PC-3 (cell line): Measurements from ENCODE around the gene MAP1B. TPM values are rescaled to one million over a fixed set of nuclear protein-coding genes. Genes with fewer than 3 reads are reported as not detected.

ENCODE experiments used
- ATAC-seq: fragments of 200-7000 bp; cut with Tn5 transposase; 2 replicates; pipeline ENCODE4 v1.9.1; 2020; ENCODE audit warnings: mild to moderate bottlenecking, moderate library complexity
- BruUV-seq: library from RNA; stranded (reverse); fragments of 400-500 nt; replicated peaks from 2 replicates; lab custom pipeline; 2021; lab: Mats Ljungman, UMichigan
- CTCF ChIA-PET: fragments of 300-600 bp; sonication (Branson Sonifier 250); formaldehyde crosslinking; loops from one replicate; lab custom pipeline; 2022; ENCODE audit warnings: antibody characterized with exemption; lab: Charles Lee
- POLR2A ChIA-PET: fragments of 300-600 bp; sonication (Branson Sonifier 250); formaldehyde crosslinking; loops from one replicate; lab custom pipeline; 2022; ENCODE audit warnings: antibody characterized with exemption; ENCODE audit not compliant: unreplicated experiment; lab: Charles Lee
- DNase-seq: peaks from one replicate; pipeline ENCODE4 v3.0.0-alpha.2; 2015
- H2AFZ ChIP-seq: fragments of 300-600 bp; sonication (generic); 2 replicates; pipeline ENCODE4 v1.6.0; 2016; ENCODE audit warnings: antibody characterized with exemption, low read length
- H3F3A ChIP-seq: fragments of 300-600 bp; sonication (generic); one replicate; pipeline ENCODE4 v1.6.0; 2017; ENCODE audit warnings: antibody characterized with exemption, low read length, control low read depth, mild to moderate bottlenecking; ENCODE audit not compliant: unreplicated experiment
- H3K27ac ChIP-seq: fragments of 300-600 bp; sonication (generic); 2 replicates; pipeline ENCODE4 v1.5.1; 2016; ENCODE audit warnings: mild to moderate bottlenecking, low read length
- H3K27me3 ChIP-seq: fragments of 300-600 bp; sonication (generic); 2 replicates; pipeline ENCODE4 v1.6.1; 2016; ENCODE audit warnings: low read length, mixed read lengths
- H3K36me3 ChIP-seq: fragments of 300-600 bp; sonication (generic); 2 replicates; pipeline ENCODE4 v1.6.1; 2016; ENCODE audit warnings: low read depth, mixed run types, low read length, mixed read lengths
- H3K4me1 ChIP-seq: fragments of 300-600 bp; sonication (generic); 2 replicates; pipeline ENCODE4 v1.5.1; 2016; ENCODE audit warnings: low read length; ENCODE audit not compliant: insufficient read depth
- H3K4me2 ChIP-seq: fragments of 300-600 bp; sonication (generic); 2 replicates; pipeline ENCODE4 v1.6.0; 2016; ENCODE audit warnings: low read length
- H3K4me3 ChIP-seq: fragments of 300-600 bp; sonication (generic); 2 replicates; pipeline ENCODE4 v1.5.1; 2016; ENCODE audit warnings: mild to moderate bottlenecking, low read length, mixed read lengths
- H3K79me2 ChIP-seq: fragments of 300-600 bp; sonication (generic); 2 replicates; pipeline ENCODE4 v1.6.1; 2017; ENCODE audit warnings: low read length, mixed read lengths
- H3K9ac ChIP-seq: fragments of 300-600 bp; sonication (generic); 2 replicates; pipeline ENCODE4 v1.6.0; 2016; ENCODE audit warnings: mild to moderate bottlenecking, low read length
- H3K9me2 ChIP-seq: fragments of 300-600 bp; sonication (generic); replicated peaks from 2 replicates; pipeline ENCODE4 v1.6.1; 2016; ENCODE audit warnings: mixed run types, low read length, mixed read lengths
- H3K9me3 ChIP-seq: fragments of 300-600 bp; sonication (generic); 2 replicates; pipeline ENCODE4 v1.6.1; 2016; ENCODE audit warnings: low read length, mixed read lengths
- H4K20me1 ChIP-seq: fragments of 300-600 bp; sonication (generic); 2 replicates; pipeline ENCODE4 v1.6.1; 2016; ENCODE audit warnings: low read length, mixed read lengths
- EZH2 ChIP-seq: fragments of 300-600 bp; sonication (generic); IDR thresholded peaks from one replicate; pipeline ENCODE4 v1.6.1; 2017; ENCODE audit warnings: antibody characterized with exemption, mild to moderate bottlenecking, low read length; ENCODE audit not compliant: unreplicated experiment
- EZH2phosphoT487 ChIP-seq: fragments of 300-600 bp; sonication (generic); IDR thresholded peaks from 2 replicates; pipeline ENCODE4 v1.6.1; 2018; ENCODE audit warnings: mild to moderate bottlenecking, antibody characterized with exemption, low read length, borderline replicate concordance
- intact Hi-C: fragments of 100-400 bp; cut with micrococcal nuclease; formaldehyde crosslinking; loops from 2 replicates; pipeline ENCODE4 v1.9.0; 2023
- total RNA-seq: library from RNA; depleted of rRNA; stranded (reverse); fragments of >200 nt; gene quantifications from 2 replicates; pipeline ENCODE4 v1.2.3, GENCODE V29; 2014
- TF ChIP-seq, protein P1 (sequence below): fragments of 300-600 bp; sonication (generic); conservative IDR thresholded peaks from 2 replicates; pipeline ENCODE4 v1.5.1; 2017; ENCODE audit warnings: antibody characterized with exemption, low read depth, mild to moderate bottlenecking, low read length

The MAP1B gene
- total RNA-seq, 1 experiment from 2014 or later, result 12.8 TPM

- H3K27me3 ChIP-seq, result no peaks in the 10 kb centered on the region
- TF ChIP-seq EZH2phosphoT487, result no peak
- TF ChIP-seq, protein P1, sequence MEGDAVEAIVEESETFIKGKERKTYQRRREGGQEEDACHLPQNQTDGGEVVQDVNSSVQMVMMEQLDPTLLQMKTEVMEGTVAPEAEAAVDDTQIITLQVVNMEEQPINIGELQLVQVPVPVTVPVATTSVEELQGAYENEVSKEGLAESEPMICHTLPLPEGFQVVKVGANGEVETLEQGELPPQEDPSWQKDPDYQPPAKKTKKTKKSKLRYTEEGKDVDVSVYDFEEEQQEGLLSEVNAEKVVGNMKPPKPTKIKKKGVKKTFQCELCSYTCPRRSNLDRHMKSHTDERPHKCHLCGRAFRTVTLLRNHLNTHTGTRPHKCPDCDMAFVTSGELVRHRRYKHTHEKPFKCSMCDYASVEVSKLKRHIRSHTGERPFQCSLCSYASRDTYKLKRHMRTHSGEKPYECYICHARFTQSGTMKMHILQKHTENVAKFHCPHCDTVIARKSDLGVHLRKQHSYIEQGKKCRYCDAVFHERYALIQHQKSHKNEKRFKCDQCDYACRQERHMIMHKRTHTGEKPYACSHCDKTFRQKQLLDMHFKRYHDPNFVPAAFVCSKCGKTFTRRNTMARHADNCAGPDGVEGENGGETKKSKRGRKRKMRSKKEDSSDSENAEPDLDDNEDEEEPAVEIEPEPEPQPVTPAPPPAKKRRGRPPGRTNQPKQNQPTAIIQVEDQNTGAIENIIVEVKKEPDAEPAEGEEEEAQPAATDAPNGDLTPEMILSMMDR, result no peak
- TF ChIP-seq EZH2, result no peak
- H3F3A ChIP-seq, result no peaks in the 10 kb centered on the region
- ATAC-seq (no peak), DNase-seq (no peak)
- POLR2A ChIA-PET, result no interaction called here
- H3K4me1 ChIP-seq, result no peaks in the 10 kb centered on the region
- intact Hi-C loops, result no loop called here
- H4K20me1 ChIP-seq, result no peaks in the 10 kb centered on the region
- H3K27ac ChIP-seq, result no peak overlapping the region
- no peak overlapping the region for H3K4me2 ChIP-seq
- H3K9me3 ChIP-seq, result no peaks in the 10 kb centered on the region
- H3K9me2 ChIP-seq, result no peaks in the 10 kb centered on the region
- CTCF ChIA-PET, result no interaction called here
- no peak overlapping the region for H2AFZ ChIP-seq
- H3K79me2 ChIP-seq, result no peaks in the 10 kb centered on the region
- no peaks in the 10 kb centered on the region for H3K36me3 ChIP-seq
- H3K9ac ChIP-seq, result no peak overlapping the region
- BruUV-seq, result no TSS peak
- no peak overlapping the region for H3K4me3 ChIP-seq
Measured at GRCh38 chr5:72185496-72186329, 78.4 kb downstream of the MAP1B start.

- no TSS peak for BruUV-seq
- Histone ChIP-seq H3K36me3 (no peaks in the 10 kb centered on the region), H3K4me2 (no peak overlapping the region), H3K9me3 (no peaks in the 10 kb centered on the region), H4K20me1 (no peaks in the 10 kb centered on the region), H3K9ac (no peak overlapping the region), H3F3A (no peaks in the 10 kb centered on the region), H3K4me1 (no peaks in the 10 kb centered on the region), H3K79me2 (no peaks in the 10 kb centered on the region), H3K27ac (no peak overlapping the region), H3K27me3 (no peaks in the 10 kb centered on the region), H2AFZ (no peak overlapping the region), H3K9me2 (no peaks in the 10 kb centered on the region), H3K4me3 (no peak overlapping the region)
- DNase-seq, result no peak
- ATAC-seq, result no peak
- TF ChIP-seq, protein P1, result no peak
- ChIA-PET CTCF (no interaction called here), POLR2A (no interaction called here)
- intact Hi-C loops, result no loop called here
Measured at GRCh38 chr5:72187388-72188075, 80.3 kb downstream of the MAP1B start.

DNA sequence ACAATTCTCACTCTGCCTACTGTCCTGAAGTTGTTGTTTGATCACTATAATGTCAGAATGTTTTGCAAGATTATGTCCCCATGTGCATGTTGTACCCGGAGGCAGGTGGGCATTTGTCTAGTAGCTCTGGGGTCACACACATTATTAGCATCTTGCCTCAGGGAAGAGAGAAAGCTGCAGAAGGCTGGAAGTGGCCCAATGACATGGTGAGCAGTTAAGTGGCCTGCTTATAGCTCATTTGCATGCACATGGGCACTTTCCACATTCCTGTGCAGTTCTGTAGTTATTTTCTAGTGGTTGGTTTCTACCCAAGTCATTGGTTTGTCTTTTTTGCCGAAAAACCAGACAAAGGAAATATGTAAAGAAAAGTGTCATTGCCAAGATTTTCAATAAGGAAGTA is 80.9 kb downstream of the MAP1B start:
- Histone ChIP-seq H3K79me2 (no peaks in the 10 kb centered on the region), H4K20me1 (no peaks in the 10 kb centered on the region), H3K27me3 (no peaks in the 10 kb centered on the region), H3K9ac (no peak overlapping the region), H3K4me1 (no peaks in the 10 kb centered on the region), H3K4me3 (no peak overlapping the region), H3K27ac (no peak overlapping the region), H3K9me3 (no peaks in the 10 kb centered on the region), H3K36me3 (no peaks in the 10 kb centered on the region), H3K9me2 (no peaks in the 10 kb centered on the region), H2AFZ (no peak overlapping the region), H3K4me2 (no peak overlapping the region), H3F3A (no peaks in the 10 kb centered on the region)
- ChIA-PET POLR2A (no interaction called here), CTCF (no interaction called here)
- TF ChIP-seq, protein P1, result no peak
- no peak for TF ChIP-seq EZH2
- TF ChIP-seq EZH2phosphoT487, result no peak
- no peak for DNase-seq
- BruUV-seq, result no TSS peak
- intact Hi-C loops, result no loop called here
- ATAC-seq, result no peak
